Endometrium (tissue), 2 donors: ENCODE results near the gene IL18RAP.

Experiments
- FAIRE-seq: peaks from 2 replicates; lab custom pipeline; 2012; peaks lifted over from hg19 to GRCh38; lab: Jason Lieb, UNC
- donor health status: control.
- donor health status: control.

Gene IL18RAP

GRCh38 chr2:102422910-102423309, at the start of gene IL18RAP:
Gene IL18RAP (plus strand): TSS chr2:102423160. CDS start chr2:102423278, 118 bp downstream.
- no peak for FAIRE-seq

- no peak for FAIRE-seq
Measured at GRCh38 chr2:102376052-102376591, 46.8 kb upstream of the IL18RAP start.

- no peak for FAIRE-seq
Measured at GRCh38 chr2:102383722-102384121, 39.2 kb upstream of the IL18RAP start.

- FAIRE-seq, result no peak
Measured at GRCh38 chr2:102385522-102385921, 37.4 kb upstream of the IL18RAP start.

- no peak for FAIRE-seq
Measured at GRCh38 chr2:102386004-102386403, 37.0 kb upstream of the IL18RAP start.

- FAIRE-seq, result no peak
Measured at GRCh38 chr2:102386867-102387541, 36.0 kb upstream of the IL18RAP start.

- no peak for FAIRE-seq
Measured at GRCh38 chr2:102387763-102388546, 35.0 kb upstream of the IL18RAP start.

GRCh38 chr2:102391565-102391964, 31.4 kb upstream of the IL18RAP start:
- no peak for FAIRE-seq

GRCh38 chr2:102392096-102392495, 30.9 kb upstream of the IL18RAP start:
- no peak for FAIRE-seq

- no peak for FAIRE-seq
Measured at GRCh38 chr2:102392942-102393341, 30.0 kb upstream of the IL18RAP start.

GRCh38 chr2:102396012-102396411, 26.9 kb upstream of the IL18RAP start:
- FAIRE-seq, result no peak

GRCh38 chr2:102397209-102397608, 25.8 kb upstream of the IL18RAP start:
- no peak for FAIRE-seq

GRCh38 chr2:102399499-102400141, 23.3 kb upstream of the IL18RAP start:
- FAIRE-seq, result no peak

GRCh38 chr2:102401456-102401855, 21.5 kb upstream of the IL18RAP start:
- FAIRE-seq, result no peak

GRCh38 chr2:102401865-102402264, 21.1 kb upstream of the IL18RAP start:
- FAIRE-seq, result no peak

GRCh38 chr2:102410952-102411351, 12.0 kb upstream of the IL18RAP start:
- no peak for FAIRE-seq

GRCh38 chr2:102412199-102412598, 10.8 kb upstream of the IL18RAP start:
- FAIRE-seq, result no peak

GRCh38 chr2:102417946-102418345, 5.0 kb upstream of the IL18RAP start:
- peak; percentile 58 for FAIRE-seq

- FAIRE-seq, result no peak
Measured at GRCh38 chr2:102418421-102418961, 4.5 kb upstream of the IL18RAP start.

GRCh38 chr2:102420290-102420689, 2.7 kb upstream of the IL18RAP start:
- FAIRE-seq, result no peak

- no peak for FAIRE-seq
Measured at GRCh38 chr2:102421890-102422759, 835 bp upstream of the IL18RAP start.

- no peak for FAIRE-seq
Measured at GRCh38 chr2:102423368-102423767, 408 bp downstream of the IL18RAP start.
